WTC11 (cell line): ENCODE results near the gene ERBB2. TPM values are rescaled to one million over a fixed set of nuclear protein-coding genes. Genes with fewer than 3 reads are reported as not detected.

Experiments used
- ATAC-seq: fragments of 200-7000 bp; cut with Tn5 transposase; 2 replicates; pipeline ENCODE4 v1.10.0; 2021; ENCODE audit warnings: mild to moderate bottlenecking, moderate library complexity
- CTCF ChIA-PET: fragments of 300-600 bp; sonication (Branson Sonifier 250); formaldehyde crosslinking; loops from one replicate; lab custom pipeline; 2021; ENCODE audit warnings: antibody characterized with exemption; lab: Charles Lee
- POLR2A ChIA-PET: fragments of 350-600 bp; sonication (Branson Sonifier 250); formaldehyde crosslinking; loops from one replicate; lab custom pipeline; 2021; ENCODE audit warnings: antibody characterized with exemption; lab: Charles Lee
- DNase-seq: peaks from one replicate; pipeline ENCODE4 v3.0.0; 2021; ENCODE audit warnings: low spot score
- H3K27ac Mint-ChIP-seq: 2 replicates; pipeline ENCODE4 v1.8.0; 2021; ENCODE audit warnings: mixed read lengths
- H3K27me3 Mint-ChIP-seq: 2 replicates; pipeline ENCODE4 v1.8.0; 2021; ENCODE audit warnings: low read depth, mild to moderate bottlenecking, moderate library complexity, mixed read lengths
- H3K36me3 Mint-ChIP-seq: 2 replicates; pipeline ENCODE4 v1.8.0; 2021; ENCODE audit warnings: mixed read lengths
- H3K4me1 Mint-ChIP-seq: 2 replicates; pipeline ENCODE4 v1.8.0; 2022; ENCODE audit warnings: mixed read lengths
- H3K4me3 Mint-ChIP-seq: 2 replicates; pipeline ENCODE4 v1.8.0; 2021; ENCODE audit warnings: mild to moderate bottlenecking, moderate library complexity, mixed read lengths
- H3K9me3 Mint-ChIP-seq: 2 replicates; pipeline ENCODE4 v1.8.0; 2021; ENCODE audit warnings: mixed read lengths
- CBFB ChIP-seq: sonication (generic); formaldehyde crosslinking; IDR thresholded peaks from 2 replicates; pipeline ENCODE4 v1.8.1; 2022; ENCODE audit warnings: mild to moderate bottlenecking, low read depth, missing genetic modification reagents
- ELF4 ChIP-seq: sonication (generic); formaldehyde crosslinking; IDR thresholded peaks from 2 replicates; pipeline ENCODE4 v1.8.1; 2022; ENCODE audit warnings: low read depth, mild to moderate bottlenecking, moderate library complexity, missing genetic modification reagents
- EMX1 ChIP-seq: fragments of 250-450 bp; sonication (Bioruptor Pico); IDR thresholded peaks from 2 replicates; pipeline ENCODE4 v1.8.0; 2021; ENCODE audit warnings: mild to moderate bottlenecking
- FOXK1 ChIP-seq: sonication (generic); formaldehyde crosslinking; IDR thresholded peaks from 2 replicates; pipeline ENCODE4 v1.8.0; 2022; ENCODE audit warnings: mild to moderate bottlenecking, moderate library complexity, missing genetic modification reagents
- GABPB1 ChIP-seq: sonication (generic); formaldehyde crosslinking; IDR thresholded peaks from 2 replicates; pipeline ENCODE4 v1.8.1; 2023; ENCODE audit warnings: mild to moderate bottlenecking, missing genetic modification reagents
- JUN ChIP-seq: sonication (generic); formaldehyde crosslinking; IDR thresholded peaks from 2 replicates; pipeline ENCODE4 v1.8.0; 2023; ENCODE audit warnings: mild to moderate bottlenecking, missing genetic modification reagents
- MXD4 ChIP-seq: fragments of 250-450 bp; sonication (Bioruptor Pico); IDR thresholded peaks from 2 replicates; pipeline ENCODE4 v1.8.0; 2021; ENCODE audit warnings: mild to moderate bottlenecking, moderate library complexity, borderline replicate concordance
- NFATC4 ChIP-seq: fragments of 250-450 bp; sonication (Bioruptor Pico); IDR thresholded peaks from 2 replicates; pipeline ENCODE4 v1.9.0; 2021; ENCODE audit warnings: mild to moderate bottlenecking
- NFYB ChIP-seq: sonication (generic); formaldehyde crosslinking; conservative IDR thresholded peaks from 2 replicates; pipeline ENCODE4 v1.8.0; 2022; ENCODE audit warnings: low read depth, missing genetic modification reagents
- NR3C1 ChIP-seq: sonication (generic); formaldehyde crosslinking; conservative IDR thresholded peaks from 2 replicates; pipeline ENCODE4 v1.8.1; 2023; ENCODE audit warnings: low read depth, mild to moderate bottlenecking, missing genetic modification reagents
- RELA ChIP-seq: sonication (generic); formaldehyde crosslinking; IDR thresholded peaks from 2 replicates; pipeline ENCODE4 v1.8.1; 2022; ENCODE audit warnings: missing genetic modification reagents, mild to moderate bottlenecking, borderline replicate concordance
- ZNF121 ChIP-seq: sonication (generic); formaldehyde crosslinking; IDR thresholded peaks from 2 replicates; pipeline ENCODE4 v1.8.0; 2023; ENCODE audit warnings: missing genetic modification reagents
- ZNF138 ChIP-seq: sonication (generic); formaldehyde crosslinking; conservative IDR thresholded peaks from 2 replicates; pipeline ENCODE4 v1.8.1; 2022; ENCODE audit warnings: mild to moderate bottlenecking, moderate library complexity, missing genetic modification reagents
- ZNF263 ChIP-seq: sonication (generic); formaldehyde crosslinking; IDR thresholded peaks from 2 replicates; pipeline ENCODE4 v1.8.1; 2022; ENCODE audit warnings: low read depth, mild to moderate bottlenecking, moderate library complexity, missing genetic modification reagents
- ZNF671 ChIP-seq: fragments of 250-450 bp; sonication (Bioruptor Pico); IDR thresholded peaks from 2 replicates; pipeline ENCODE4 v1.8.0; 2021; ENCODE audit warnings: mild to moderate bottlenecking
- total RNA-seq: library from RNA; stranded (reverse); gene quantifications from 3 replicates; pipeline ENCODE4 v1.2.3, GENCODE V29; 2021
- TF ChIP-seq, protein P1 (sequence below): sonication (generic); formaldehyde crosslinking; IDR thresholded peaks from 2 replicates; pipeline ENCODE4 v1.8.0; 2022; ENCODE audit warnings: mild to moderate bottlenecking, missing genetic modification reagents
- TF ChIP-seq, protein P2 (sequence below): sonication (generic); formaldehyde crosslinking; conservative IDR thresholded peaks from 2 replicates; pipeline ENCODE4 v1.8.1; 2022; ENCODE audit warnings: mild to moderate bottlenecking, missing genetic modification reagents
- TF ChIP-seq, protein P3 (sequence below): sonication (generic); formaldehyde crosslinking; IDR thresholded peaks from 2 replicates; pipeline ENCODE4 v1.8.0; 2022; ENCODE audit warnings: mild to moderate bottlenecking, missing genetic modification reagents
- TF ChIP-seq, protein P4 (sequence below): fragments of 250-450 bp; sonication (Bioruptor Pico); IDR thresholded peaks from 2 replicates; pipeline ENCODE4 v1.9.0; 2021; ENCODE audit warnings: mild to moderate bottlenecking, borderline replicate concordance
- TF ChIP-seq, protein P5 (sequence below): sonication (generic); formaldehyde crosslinking; IDR thresholded peaks from 2 replicates; pipeline ENCODE4 v1.8.0; 2022; ENCODE audit warnings: mild to moderate bottlenecking, missing genetic modification reagents
- TF ChIP-seq, protein P6 (sequence below): fragments of 250-450 bp; sonication (Bioruptor Pico); IDR thresholded peaks from 2 replicates; pipeline ENCODE4 v1.9.0; 2021; ENCODE audit warnings: moderate library complexity, mild to moderate bottlenecking, inconsistent platforms, borderline replicate concordance

Gene ERBB2
- total RNA-seq, 1 experiment from 2014 or later: 209 TPM

DNA sequence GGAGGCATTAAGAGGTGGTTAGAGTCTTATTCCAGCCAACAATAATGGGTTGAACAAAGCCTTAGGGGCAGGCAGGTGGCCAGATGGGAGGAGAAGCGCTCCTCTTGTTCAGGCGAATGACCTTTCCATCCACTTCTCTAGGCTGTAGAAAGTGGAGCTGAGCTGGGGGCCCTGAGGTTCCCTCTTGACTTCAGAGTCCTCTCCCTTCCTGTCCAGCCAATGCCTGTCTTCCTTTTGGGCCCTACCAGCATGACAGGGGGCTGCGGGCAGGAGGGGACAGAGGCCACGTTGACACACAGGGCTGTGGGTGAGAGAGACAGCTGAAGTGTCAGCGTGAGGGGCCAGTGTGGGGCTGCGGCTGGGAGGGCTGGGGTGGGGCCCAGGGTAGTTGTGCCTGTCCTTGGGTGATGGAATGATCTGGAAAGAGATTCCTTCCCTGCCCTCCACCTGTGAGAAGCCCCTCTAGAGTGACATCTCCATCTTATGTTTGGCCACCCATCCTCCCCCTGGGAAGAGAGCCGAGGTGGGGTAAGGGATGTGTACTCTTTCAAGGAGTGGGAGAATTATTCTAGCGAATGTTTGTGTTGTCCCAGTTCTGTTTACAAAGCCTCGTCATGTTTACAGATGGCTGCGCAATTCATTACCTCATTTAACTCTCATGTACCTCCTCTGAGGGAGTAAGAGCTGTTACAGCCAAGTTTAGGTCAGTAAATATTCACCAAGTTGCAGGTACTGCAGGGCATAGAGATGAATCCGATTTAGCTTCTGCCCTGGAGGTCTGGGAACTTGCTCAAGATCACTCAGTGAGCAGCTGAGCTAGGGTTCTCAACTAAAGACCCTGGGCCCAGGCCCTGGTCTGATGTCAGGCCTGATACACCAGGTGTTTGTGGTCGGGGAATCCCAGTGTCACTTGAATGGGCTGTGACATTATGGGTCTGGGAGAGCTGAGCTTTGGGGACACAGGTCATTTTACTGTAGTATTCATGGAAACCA, 3.3 kb downstream of the ERBB2 start:
- DNase-seq (no peak), ATAC-seq (no peak)
- Mint-ChIP-seq H3K27me3 (no peaks in the 10 kb centered on the region), H3K4me3 (peak overlapping the region; percentile 95), H3K27ac (peak overlapping the region; percentile 91), H3K36me3 (peaks cover 16% of the 10 kb centered on the region), H3K9me3 (no peaks in the 10 kb centered on the region), H3K4me1 (peaks cover 60% of the 10 kb centered on the region)
- CTCF ChIA-PET: interaction anchor here (1.0 to 7.9 kb wide), 8 partner anchors 15 to 82 kb away, joined by 3 to 77 read pairs (median 4); partner anchors contain the start of gene MIEN1
- TF ChIP-seq MXD4: no peak
- TF ChIP-seq GABPB1 (CRISPR knock-in tag): peak; percentile 70
- POLR2A ChIA-PET: no interaction called here

DNA sequence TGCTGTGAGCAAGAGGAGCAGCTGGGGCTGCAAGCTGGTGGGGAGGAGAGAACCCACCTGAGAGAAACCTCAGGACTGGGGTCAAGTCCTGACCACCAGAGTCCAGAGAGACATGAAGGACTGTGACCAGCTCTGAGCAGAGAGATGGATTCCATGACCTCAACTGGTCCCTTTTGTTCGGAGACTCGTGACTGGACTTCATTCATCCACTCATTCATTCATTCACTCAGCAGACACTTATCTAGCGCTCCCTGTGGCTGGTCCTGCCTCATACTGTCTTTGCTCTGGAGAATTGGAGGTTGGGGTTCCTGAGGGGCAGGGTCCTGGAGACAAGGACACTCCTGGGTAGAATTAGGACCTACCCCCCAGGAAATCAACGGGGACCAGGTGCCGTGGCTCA, 4.0 kb downstream of the ERBB2 start:
- CTCF ChIA-PET: interaction anchor here (1.0 to 7.9 kb wide), 5 partner anchors 15 to 81 kb away, joined by 3 to 77 read pairs (median 5); partner anchors contain the start of gene MIEN1
- Mint-ChIP-seq H3K9me3 (no peaks in the 10 kb centered on the region), H3K36me3 (peaks cover 23% of the 10 kb centered on the region), H3K27me3 (no peaks in the 10 kb centered on the region), H3K27ac (peak overlapping the region; percentile 91), H3K4me1 (peaks cover 57% of the 10 kb centered on the region), H3K4me3 (no peak overlapping the region; the same call in 1 of the 2 replicates)
- DNase-seq: no peak
- no peak for TF ChIP-seq EMX1 (CRISPR knock-in tag)
- no peak for TF ChIP-seq ZNF138 (CRISPR knock-in tag)
- no peak for TF ChIP-seq FOXK1
- TF ChIP-seq NFATC4 (CRISPR knock-in tag): no peak
- TF ChIP-seq ZNF121 (CRISPR knock-in tag): no peak
- no peak for TF ChIP-seq NFYB (CRISPR knock-in tag)
- TF ChIP-seq JUN (CRISPR knock-in tag): no peak
- TF ChIP-seq, protein P1, sequence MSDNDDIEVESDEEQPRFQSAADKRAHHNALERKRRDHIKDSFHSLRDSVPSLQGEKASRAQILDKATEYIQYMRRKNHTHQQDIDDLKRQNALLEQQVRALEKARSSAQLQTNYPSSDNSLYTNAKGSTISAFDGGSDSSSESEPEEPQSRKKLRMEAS (CRISPR knock-in tag): no peak
- no peak for TF ChIP-seq ZNF671 (CRISPR knock-in tag)
- TF ChIP-seq RELA: no peak
- TF ChIP-seq CBFB: no peak
- TF ChIP-seq, protein P2, sequence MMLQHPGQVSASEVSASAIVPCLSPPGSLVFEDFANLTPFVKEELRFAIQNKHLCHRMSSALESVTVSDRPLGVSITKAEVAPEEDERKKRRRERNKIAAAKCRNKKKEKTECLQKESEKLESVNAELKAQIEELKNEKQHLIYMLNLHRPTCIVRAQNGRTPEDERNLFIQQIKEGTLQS (CRISPR knock-in tag): no peak
- POLR2A ChIA-PET: no interaction called here
- ATAC-seq: no peak

DNA sequence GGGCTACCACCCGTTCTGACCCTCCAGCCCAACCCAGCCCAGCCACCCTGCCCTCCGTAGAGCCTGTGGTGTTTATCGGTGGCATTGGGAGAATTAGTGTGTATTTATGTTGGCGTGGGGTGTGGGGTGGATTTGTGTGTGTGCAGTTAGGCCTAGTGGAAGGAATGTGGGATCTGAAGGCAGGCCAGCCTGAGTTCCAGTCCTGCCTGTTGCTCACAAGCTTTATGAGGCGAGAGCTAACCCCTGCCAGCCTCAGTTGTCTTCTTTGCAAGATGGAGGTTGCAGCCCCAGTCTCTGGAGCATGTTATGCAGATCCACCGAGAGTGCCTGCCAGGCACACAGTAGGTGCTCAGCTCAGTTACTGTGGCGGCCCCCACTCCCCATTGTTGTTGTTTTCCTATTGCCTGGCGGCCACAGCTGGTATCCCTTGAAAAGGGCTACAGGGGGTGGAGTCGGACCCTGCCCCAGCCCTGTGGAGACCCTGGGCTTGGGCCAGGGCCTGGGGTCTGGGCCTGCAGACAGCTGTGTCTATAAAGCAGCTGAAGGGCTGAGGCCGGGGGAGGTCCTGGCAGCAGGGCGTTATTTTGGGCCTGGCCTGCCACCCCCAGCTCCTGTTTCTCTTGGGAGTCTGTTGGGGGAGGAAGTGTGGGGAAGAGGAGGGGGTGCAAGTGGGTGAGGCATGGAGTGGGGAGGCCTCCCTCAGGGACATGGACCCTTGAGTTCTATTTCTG, 5.1 kb downstream of the ERBB2 start:
- POLR2A ChIA-PET: interaction anchor here (1.1 to 1.4 kb wide), 2 partner anchors 9 to 16 kb away, joined by 4 to 9 read pairs; partner anchors contain the start of gene PGAP3
- DNase-seq (peak; percentile 38), ATAC-seq (peak; percentile 62)
- H3K4me1 Mint-ChIP-seq: peaks cover 51% of the 10 kb centered on the region
- peaks cover 31% of the 10 kb centered on the region for H3K36me3 Mint-ChIP-seq
- peak overlapping the region; percentile 92 for H3K27ac Mint-ChIP-seq
- no peaks in the 10 kb centered on the region for H3K27me3 Mint-ChIP-seq
- CTCF ChIA-PET: interaction anchor here (0.6 to 7.9 kb wide), 20 partner anchors 9 to 83 kb away, joined by 3 to 77 read pairs (median 5); partner anchors contain the start of genes MIEN1, PNMT and TCAP
- no peaks in the 10 kb centered on the region for H3K9me3 Mint-ChIP-seq
- no peak overlapping the region; the same call in 1 of the 2 replicates for H3K4me3 Mint-ChIP-seq
- TF ChIP-seq NFATC4 (CRISPR knock-in tag) (no peak), NR3C1 (no peak), ZNF263 (CRISPR knock-in tag) (no peak), EMX1 (CRISPR knock-in tag) (no peak), ELF4 (CRISPR knock-in tag) (no peak)
- TF ChIP-seq, protein P3, sequence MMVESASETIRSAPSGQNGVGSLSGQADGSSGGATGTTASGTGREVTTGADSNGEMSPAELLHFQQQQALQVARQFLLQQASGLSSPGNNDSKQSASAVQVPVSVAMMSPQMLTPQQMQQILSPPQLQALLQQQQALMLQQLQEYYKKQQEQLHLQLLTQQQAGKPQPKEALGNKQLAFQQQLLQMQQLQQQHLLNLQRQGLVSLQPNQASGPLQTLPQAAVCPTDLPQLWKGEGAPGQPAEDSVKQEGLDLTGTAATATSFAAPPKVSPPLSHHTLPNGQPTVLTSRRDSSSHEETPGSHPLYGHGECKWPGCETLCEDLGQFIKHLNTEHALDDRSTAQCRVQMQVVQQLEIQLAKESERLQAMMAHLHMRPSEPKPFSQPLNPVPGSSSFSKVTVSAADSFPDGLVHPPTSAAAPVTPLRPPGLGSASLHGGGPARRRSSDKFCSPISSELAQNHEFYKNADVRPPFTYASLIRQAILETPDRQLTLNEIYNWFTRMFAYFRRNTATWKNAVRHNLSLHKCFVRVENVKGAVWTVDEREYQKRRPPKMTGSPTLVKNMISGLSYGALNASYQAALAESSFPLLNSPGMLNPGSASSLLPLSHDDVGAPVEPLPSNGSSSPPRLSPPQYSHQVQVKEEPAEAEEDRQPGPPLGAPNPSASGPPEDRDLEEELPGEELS (CRISPR knock-in tag): peak; percentile 63; the same call in 1 of the 2 replicates
- TF ChIP-seq, protein P4, sequence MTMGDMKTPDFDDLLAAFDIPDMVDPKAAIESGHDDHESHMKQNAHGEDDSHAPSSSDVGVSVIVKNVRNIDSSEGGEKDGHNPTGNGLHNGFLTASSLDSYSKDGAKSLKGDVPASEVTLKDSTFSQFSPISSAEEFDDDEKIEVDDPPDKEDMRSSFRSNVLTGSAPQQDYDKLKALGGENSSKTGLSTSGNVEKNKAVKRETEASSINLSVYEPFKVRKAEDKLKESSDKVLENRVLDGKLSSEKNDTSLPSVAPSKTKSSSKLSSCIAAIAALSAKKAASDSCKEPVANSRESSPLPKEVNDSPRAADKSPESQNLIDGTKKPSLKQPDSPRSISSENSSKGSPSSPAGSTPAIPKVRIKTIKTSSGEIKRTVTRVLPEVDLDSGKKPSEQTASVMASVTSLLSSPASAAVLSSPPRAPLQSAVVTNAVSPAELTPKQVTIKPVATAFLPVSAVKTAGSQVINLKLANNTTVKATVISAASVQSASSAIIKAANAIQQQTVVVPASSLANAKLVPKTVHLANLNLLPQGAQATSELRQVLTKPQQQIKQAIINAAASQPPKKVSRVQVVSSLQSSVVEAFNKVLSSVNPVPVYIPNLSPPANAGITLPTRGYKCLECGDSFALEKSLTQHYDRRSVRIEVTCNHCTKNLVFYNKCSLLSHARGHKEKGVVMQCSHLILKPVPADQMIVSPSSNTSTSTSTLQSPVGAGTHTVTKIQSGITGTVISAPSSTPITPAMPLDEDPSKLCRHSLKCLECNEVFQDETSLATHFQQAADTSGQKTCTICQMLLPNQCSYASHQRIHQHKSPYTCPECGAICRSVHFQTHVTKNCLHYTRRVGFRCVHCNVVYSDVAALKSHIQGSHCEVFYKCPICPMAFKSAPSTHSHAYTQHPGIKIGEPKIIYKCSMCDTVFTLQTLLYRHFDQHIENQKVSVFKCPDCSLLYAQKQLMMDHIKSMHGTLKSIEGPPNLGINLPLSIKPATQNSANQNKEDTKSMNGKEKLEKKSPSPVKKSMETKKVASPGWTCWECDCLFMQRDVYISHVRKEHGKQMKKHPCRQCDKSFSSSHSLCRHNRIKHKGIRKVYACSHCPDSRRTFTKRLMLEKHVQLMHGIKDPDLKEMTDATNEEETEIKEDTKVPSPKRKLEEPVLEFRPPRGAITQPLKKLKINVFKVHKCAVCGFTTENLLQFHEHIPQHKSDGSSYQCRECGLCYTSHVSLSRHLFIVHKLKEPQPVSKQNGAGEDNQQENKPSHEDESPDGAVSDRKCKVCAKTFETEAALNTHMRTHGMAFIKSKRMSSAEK (CRISPR knock-in tag): peak; percentile 20; the same call in 1 of the 2 replicates
- TF ChIP-seq, protein P5, sequence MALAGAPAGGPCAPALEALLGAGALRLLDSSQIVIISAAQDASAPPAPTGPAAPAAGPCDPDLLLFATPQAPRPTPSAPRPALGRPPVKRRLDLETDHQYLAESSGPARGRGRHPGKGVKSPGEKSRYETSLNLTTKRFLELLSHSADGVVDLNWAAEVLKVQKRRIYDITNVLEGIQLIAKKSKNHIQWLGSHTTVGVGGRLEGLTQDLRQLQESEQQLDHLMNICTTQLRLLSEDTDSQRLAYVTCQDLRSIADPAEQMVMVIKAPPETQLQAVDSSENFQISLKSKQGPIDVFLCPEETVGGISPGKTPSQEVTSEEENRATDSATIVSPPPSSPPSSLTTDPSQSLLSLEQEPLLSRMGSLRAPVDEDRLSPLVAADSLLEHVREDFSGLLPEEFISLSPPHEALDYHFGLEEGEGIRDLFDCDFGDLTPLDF: no peak
- TF ChIP-seq, protein P6, sequence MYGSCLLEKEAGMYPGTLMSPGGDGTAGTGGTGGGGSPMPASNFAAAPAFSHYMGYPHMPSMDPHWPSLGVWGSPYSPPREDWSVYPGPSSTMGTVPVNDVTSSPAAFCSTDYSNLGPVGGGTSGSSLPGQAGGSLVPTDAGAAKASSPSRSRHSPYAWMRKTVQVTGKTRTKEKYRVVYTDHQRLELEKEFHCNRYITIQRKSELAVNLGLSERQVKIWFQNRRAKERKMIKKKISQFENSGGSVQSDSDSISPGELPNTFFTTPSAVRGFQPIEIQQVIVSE (CRISPR knock-in tag): no peak
